Fibroblast of the aortic adventitia (primary cell): ENCODE data around the gene APIP. TPM values are rescaled to one million over a fixed set of nuclear protein-coding genes. Genes with fewer than 3 reads are reported as not detected.

Experiments used
- DNase-seq: peaks from one replicate; pipeline ENCODE4 v3.0.0-alpha.2; 2010; ENCODE audit warnings: low read depth
- H3K4me3 ChIP-seq: 2 replicates; pipeline ENCODE4 v1.5.1; 2011; ENCODE audit warnings: low read depth, mild to moderate bottlenecking, control low read depth, low read length, moderate library complexity
- CTCF ChIP-seq: IDR thresholded peaks from 2 replicates; pipeline ENCODE4 v1.5.1; 2011; ENCODE audit warnings: mild to moderate bottlenecking, low read length, control low read depth, inconsistent platforms; ENCODE audit not compliant: insufficient read depth
- total RNA-seq: library from RNA; depleted of rRNA; stranded (reverse); fragments of >200 nt; gene quantifications from 2 replicates; pipeline ENCODE4 v1.2.3, GENCODE V29; 2012; ENCODE audit warnings: low replicate concordance

APIP gene
- total RNA-seq, 1 donor, result 32.4 TPM

GRCh38 chr11:34938611-34939010, 22.4 kb upstream of the APIP start:
- TF ChIP-seq CTCF, result no peak
- no peak overlapping the region for H3K4me3 ChIP-seq
- no peak for DNase-seq

- DNase-seq, result no peak
Measured at GRCh38 chr11:34936945-34937629, 20.9 kb upstream of the APIP start.

GRCh38 chr11:34929794-34930763, 13.9 kb upstream of the APIP start:
- no peak for DNase-seq

More at GRCh38 chr11:34936945-34937629, 20.9 kb upstream of the APIP start:
- TF ChIP-seq CTCF, result no peak
- no peak overlapping the region for H3K4me3 ChIP-seq

GRCh38 chr11:34928960-34929680, 12.9 kb upstream of the APIP start:
- peak; percentile 34 for DNase-seq
- H3K4me3 ChIP-seq, result no peak overlapping the region
- TF ChIP-seq CTCF, result no peak

More at GRCh38 chr11:34929794-34930763, 13.9 kb upstream of the APIP start:
- no peak overlapping the region for H3K4me3 ChIP-seq
- no peak for TF ChIP-seq CTCF

- no peak for DNase-seq
- no peak for TF ChIP-seq CTCF
- H3K4me3 ChIP-seq, result no peak overlapping the region
Measured at GRCh38 chr11:34928268-34928959, 12.2 kb upstream of the APIP start.

- TF ChIP-seq CTCF, result no peak
- H3K4me3 ChIP-seq, result no peak overlapping the region
- peak; percentile 60 for DNase-seq
Measured at GRCh38 chr11:34926831-34927132, 10.6 kb upstream of the APIP start.
